LNCaP clone FGC (cell line): ENCODE data around the gene VDR.
A peak's percentile ranks its signal among the peaks of the same experiment; 100 is the strongest.

Source experiments
- DNase-seq: peaks from one replicate; pipeline ENCODE4 v3.0.0-alpha.2; 2011; ENCODE audit warnings: low read depth
- H3K4me3 ChIP-seq: 2 replicates; pipeline ENCODE4 v1.5.1; 2011; ENCODE audit warnings: mild to moderate bottlenecking, low read depth, low read length, control low read depth
- CTCF ChIP-seq: IDR thresholded peaks from 2 replicates; pipeline ENCODE4 v1.5.1; 2012; ENCODE audit warnings: mild to moderate bottlenecking; ENCODE audit not compliant: control insufficient read depth, insufficient read depth; ENCODE audit errors: extremely low read depth

The VDR gene

GRCh38 chr12:47803191-47803875, 101.5 kb downstream of the VDR start:
- H3K4me3 ChIP-seq, result no peak overlapping the region
- no peak for DNase-seq
- TF ChIP-seq CTCF, result no peak

- no peak for DNase-seq
- TF ChIP-seq CTCF, result 0 out of 2 replicates have a peak, but pooled peaks have one; percentile 15
Observed at GRCh38 chr12:47802312-47802711, 102.5 kb downstream of the VDR start.

GRCh38 chr12:47801904-47802246, 102.9 kb downstream of the VDR start:
- no peak for TF ChIP-seq CTCF
- DNase-seq, result no peak
- H3K4me3 ChIP-seq, result no peak overlapping the region

More at GRCh38 chr12:47802312-47802711, 102.5 kb downstream of the VDR start:
- no peak overlapping the region for H3K4me3 ChIP-seq

GRCh38 chr12:47801170-47801903, 103.5 kb downstream of the VDR start:
- 0 out of 2 replicates have a peak, but pooled peaks have one; percentile 8 for TF ChIP-seq CTCF
- H3K4me3 ChIP-seq, result no peak overlapping the region
- DNase-seq, result peak; percentile 73

GRCh38 chr12:47800582-47800981, 104.2 kb downstream of the VDR start:
- no peak overlapping the region for H3K4me3 ChIP-seq
- no peak for TF ChIP-seq CTCF
- DNase-seq, result no peak

GRCh38 chr12:47799357-47799955, 105.3 kb downstream of the VDR start:
- no peak overlapping the region for H3K4me3 ChIP-seq
- TF ChIP-seq CTCF, result no peak
- DNase-seq, result no peak
